ENCODE data around the gene SLC12A3.

- TF ChIP-seq CTCF (IDR thresholded peaks at IDR 0.05) (no peak), EZH2 (IDR thresholded peaks at IDR 0.05) (no peak), EZH2phosphoT487 (IDR thresholded peaks at IDR 0.05) (no peak)
These were observed 48.0 kb downstream of the SLC12A3 start for GRCh38 chr16:56912746-56913708.
